Smooth muscle cell of the brain vasculature (primary cell): ENCODE data around the gene JOSD1.
"Not testable (repeated sequence)": the region's sequence is repeated elsewhere in the genome, so short reads cannot be mapped to it uniquely, and the experiment has no call there.

ENCODE experiments used
- DNase-seq: peaks from one replicate; pipeline ENCODE4 v3.0.0-alpha.2; 2012; ENCODE audit warnings: low read depth, low spot score

Gene JOSD1

GRCh38 chr22:38685761-38686160, 15.0 kb downstream of the JOSD1 start:
- DNase-seq: no peak

- no peak for DNase-seq
Observed at GRCh38 chr22:38684895-38685294, 15.8 kb downstream of the JOSD1 start.

GRCh38 chr22:38681582-38682335, 19.0 kb downstream of the JOSD1 start, which contains the start of gene TOMM22:
Gene TOMM22, plus strand, starts transcription at chr22:38681957. Its CDS starts 22 bp downstream, at chr22:38681979.
- DNase-seq: no peak

DNA sequence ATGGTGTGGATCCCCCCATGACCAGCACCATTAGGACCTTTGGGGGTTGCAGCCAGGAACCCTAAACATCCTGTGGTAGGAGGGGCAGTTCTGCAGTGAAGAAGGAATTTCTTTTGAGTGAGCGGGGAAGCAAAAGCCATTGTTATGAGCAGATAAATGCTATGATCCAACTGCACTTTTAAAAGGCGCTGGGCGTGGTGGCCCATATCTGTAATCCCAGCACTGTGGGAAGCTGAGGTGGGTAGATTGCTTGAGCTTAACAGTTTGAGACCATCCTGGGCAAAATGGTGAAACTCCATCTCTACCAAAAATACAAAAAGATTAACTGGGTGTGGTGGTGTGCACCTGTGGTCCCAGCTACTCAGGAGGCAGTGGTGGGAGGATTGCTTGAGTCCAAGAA, 24.9 kb downstream of the JOSD1 start:
- no peak for DNase-seq

DNA sequence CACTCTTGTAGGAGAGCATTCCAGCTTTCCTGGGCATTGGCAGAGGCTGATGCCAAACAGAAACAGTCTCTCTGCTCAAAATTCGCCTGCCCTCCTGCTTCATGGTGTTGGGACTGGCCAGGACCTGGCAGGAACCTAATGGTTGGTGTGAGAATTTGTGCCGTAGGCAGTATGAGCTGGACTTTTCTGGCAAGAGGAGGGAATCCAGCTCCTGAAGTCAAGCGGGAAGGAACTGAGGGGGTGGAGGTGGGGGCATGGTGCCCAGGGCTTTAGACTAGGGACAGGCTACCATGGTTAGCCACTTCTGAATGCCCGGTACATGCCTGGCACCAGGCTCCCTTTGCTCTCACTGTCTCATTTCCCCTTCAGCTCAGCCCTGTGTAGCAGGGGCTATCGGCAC, 25.9 kb downstream of the JOSD1 start:
- DNase-seq: no peak

DNA sequence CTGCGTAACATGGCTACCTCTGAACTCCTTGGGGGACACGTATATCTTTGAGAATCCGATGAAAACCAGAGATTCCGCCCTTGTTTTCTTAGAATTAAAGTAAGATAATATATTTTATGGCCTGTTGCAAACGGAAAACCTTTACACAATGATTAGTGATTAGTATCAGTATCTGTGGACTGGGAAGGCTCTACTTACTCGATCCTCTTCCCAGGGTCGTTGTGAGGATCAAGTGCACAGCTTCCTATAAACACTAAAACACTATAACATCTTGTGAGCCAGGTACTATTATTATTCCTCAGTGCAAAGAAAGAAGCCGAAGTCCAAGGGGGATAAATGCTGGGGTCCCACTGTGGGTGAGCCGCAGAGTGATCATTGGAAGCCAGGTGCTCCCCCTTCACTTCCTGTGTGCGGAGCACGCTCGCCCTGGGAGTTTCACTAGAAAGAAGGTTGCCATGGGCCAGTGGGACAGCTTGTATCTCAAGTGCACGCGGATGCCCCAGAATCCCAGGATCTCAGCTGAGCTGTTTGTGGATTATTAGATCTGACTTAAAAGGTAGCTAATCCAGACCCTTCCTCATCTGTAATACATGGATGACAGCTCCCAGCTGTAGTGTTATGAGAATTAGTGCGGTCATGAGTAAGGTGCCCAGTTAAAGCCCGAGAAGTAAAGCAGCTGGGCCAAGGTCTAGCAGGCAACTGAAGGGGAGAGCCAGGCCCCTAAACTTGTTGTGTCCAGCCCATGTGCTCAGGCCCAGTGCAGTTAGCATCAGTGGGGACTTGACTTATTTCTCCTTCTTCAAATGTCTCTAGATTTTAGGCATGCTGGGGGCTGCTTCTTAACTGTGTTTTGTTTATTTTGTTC, 43.5 kb downstream of the JOSD1 start:
- no peak for DNase-seq

DNA sequence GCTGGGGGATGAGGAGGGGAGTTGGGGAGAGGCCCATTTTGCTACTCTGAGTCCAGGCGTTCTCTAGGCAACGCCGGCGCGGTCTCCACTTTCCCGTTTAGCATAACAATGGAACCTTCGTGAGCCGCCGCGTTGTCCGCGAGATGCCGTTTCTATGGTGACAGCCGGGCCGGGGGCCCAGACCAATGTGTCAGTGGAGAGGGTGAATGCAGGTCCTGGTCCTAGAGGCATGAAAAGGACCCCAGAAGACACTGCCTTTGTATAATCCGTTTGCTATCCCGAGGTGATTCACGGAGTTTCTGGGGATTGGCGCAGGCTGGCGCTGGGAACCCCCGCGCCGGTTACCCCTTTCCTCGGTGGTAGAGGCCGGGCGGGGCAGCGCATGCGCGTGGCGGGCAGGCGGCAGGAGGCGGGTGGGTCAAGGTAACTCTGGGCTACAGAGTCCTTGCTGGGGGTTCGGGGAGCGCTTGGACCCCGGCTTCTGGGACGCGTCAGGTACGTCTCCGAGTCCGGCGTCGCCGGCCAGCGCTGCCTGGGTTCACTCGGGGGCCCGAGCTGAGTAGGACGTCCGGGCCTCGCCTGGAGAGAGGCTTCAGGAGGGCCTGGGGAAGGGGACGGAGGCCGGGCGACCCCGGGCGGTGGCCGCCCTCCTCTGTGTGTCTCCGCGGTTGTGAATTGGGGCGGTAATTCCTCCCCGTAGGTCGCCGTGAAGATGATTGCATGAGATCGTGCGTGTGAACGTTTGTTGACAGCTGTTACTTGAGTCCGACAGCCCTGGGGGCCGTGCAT, 44.3 kb downstream of the JOSD1 start, which contains the start of the genes CBY1 and FAM227A:
Gene CBY1 (plus strand): TSS at position 383 of the 789 bp plus-strand sequence. CDS start 11,417 bp downstream, outside the sequence.
Gene FAM227A (minus strand): TSS at position 137 of the 789 bp plus-strand sequence. CDS start 6,224 bp downstream, outside the sequence.
- peak; percentile 57 for DNase-seq

GRCh38 chr22:38655519-38656255, 45.1 kb downstream of the JOSD1 start:
- no peak for DNase-seq

GRCh38 chr22:38653741-38654140, 47.0 kb downstream of the JOSD1 start:
- no peak for DNase-seq

GRCh38 chr22:38652859-38653258, 47.9 kb downstream of the JOSD1 start:
- no peak for DNase-seq

GRCh38 chr22:38649841-38650522, 50.8 kb downstream of the JOSD1 start:
- DNase-seq: no peak

DNA sequence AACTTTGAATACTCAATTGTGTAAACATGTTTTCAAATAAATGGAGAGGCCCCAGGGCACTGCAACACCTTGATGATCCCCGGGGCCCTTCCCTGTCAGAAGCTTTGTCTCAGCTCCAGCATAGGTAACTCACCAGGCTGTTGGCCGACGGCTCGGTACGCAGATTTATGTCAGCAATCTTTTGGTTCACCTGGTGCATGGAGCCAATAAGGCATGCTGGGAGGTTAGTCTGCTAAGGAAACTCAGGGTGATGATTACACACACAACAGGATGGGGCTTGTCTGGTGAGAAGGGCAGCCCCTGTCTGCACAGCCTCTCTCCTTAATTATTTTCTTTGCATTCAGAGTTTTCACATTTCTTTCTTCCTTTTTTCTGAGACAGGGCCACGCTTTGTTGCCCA, 55.3 kb downstream of the JOSD1 start:
- DNase-seq: no peak

GRCh38 chr22:38644245-38644644, 56.5 kb downstream of the JOSD1 start:
- DNase-seq: not testable (repeated sequence)

- DNase-seq: no peak
Observed at GRCh38 chr22:38641476-38642040, 59.2 kb downstream of the JOSD1 start.

- DNase-seq: no peak
Observed at GRCh38 chr22:38638728-38639127, 62.0 kb downstream of the JOSD1 start.

DNA sequence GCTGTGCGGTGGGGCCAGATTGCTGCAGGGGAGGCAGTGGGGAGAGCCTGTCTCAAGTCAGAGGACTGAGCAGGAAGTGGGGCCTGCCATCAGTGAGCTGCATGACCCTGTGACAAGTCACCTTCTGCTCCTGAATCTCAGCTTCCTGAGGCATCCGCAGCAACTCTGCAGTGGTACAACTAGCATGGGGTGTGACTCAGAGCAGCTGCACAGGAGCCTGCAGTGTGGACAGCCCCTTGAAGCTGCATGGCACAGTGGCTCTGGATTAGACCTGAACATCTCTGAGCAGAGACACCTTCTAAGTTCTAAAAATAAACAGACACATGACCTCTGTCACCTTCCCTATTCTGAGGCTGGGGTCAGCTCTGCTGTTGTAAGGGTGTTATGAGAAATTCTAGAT, 62.5 kb downstream of the JOSD1 start:
- no peak for DNase-seq
